ENCODE measurements around the gene NEK6.

Gene NEK6

DNA sequence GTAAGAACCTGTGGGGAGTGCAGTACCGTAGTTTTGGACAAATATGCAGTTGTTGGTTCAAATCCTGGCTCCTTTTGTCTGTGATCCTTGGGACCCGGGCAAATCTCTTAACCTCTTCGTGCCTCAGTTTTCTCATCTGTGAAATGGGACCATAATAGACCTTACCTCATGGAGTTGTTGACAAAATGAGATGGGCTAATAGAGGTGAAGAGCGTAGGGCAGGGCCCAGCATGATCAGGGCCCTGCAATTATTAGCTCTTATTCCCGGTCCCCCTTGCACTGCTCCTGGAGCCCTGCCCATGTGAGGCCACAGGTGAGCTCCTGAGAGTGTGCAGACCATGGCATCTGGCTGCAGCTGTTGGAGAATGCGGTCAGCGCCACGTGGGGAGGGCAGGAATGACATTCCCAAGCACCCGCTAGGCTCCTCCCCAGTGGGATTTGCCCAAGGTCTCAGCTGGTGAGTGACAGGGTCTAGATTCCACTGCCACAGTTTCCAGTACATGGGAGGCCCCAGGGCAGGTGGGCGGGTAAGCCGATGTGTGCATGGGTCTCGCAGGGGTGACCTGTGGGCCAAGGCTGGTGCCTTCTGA, 41.0 kb downstream of the NEK6 start:
- no peak for DNase-seq

DNA sequence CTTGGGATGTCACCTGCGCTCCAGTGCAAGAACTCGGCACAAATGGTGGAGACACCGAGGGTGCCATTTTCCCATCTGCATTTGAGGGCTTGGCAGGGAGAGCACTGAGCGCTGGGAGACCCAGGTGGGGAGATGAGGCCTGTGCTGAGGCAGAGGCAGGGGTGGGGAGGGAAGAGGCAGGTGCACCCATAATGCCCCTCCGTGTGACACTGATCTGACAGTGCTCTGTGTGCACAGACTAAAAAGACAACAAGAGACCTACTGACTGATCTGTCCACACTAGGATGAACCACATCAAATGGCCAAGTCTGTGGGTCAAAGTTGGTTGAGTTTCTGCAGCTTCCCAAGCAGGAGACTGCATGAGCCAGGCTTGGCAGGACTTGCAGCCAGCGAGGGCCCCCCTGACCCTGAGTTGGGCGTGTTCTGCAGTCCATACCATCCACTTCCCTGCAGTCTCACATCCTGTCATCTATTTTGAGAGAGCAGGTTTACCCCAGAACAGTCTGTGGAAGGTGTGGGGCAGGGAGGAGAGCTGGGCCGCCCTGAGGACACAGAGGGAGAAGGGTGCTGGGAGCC, 41.9 kb downstream of the NEK6 start:
- DNase-seq: no peak

DNA sequence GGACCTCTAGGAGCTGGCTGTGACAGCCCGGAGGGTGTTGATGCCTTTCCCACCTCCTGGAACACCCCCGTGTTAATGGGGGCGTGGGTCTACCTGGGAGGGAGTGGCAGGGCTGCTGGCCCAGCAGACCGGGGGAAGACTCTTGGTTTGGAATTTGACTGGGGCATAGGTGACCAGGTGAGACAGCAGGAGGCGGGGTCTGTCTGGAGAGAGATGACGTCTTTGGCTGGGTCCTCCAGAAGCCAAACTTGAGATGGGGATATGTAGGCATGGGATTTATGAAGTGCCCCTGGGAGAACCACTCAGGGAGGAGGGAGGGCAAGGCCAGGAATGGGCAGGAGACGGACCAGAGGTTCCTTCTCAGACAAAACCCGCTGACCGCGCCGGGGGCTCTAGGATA, 42.6 kb downstream of the NEK6 start:
- DNase-seq: no peak

DNA sequence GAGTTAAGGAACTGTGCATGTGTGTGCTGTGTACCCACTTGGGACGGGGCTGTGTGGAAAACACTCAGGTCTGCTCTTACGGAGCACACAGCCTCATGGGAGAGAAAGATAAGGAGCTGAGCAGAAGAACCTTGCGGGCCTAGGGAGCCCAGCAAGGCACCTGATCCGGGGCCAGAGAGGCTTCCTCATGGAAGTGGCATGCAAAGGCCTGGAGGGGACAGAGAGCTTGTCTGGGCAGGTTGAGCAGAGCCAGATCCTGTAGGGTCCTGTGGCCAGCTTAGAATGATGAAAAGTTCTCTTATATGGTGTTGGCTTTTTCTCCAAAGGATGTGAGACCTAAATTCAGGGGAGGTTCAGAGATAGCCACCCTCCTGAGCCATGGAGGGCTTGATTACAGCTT, 45.2 kb downstream of the NEK6 start:
- no peak for DNase-seq

DNA sequence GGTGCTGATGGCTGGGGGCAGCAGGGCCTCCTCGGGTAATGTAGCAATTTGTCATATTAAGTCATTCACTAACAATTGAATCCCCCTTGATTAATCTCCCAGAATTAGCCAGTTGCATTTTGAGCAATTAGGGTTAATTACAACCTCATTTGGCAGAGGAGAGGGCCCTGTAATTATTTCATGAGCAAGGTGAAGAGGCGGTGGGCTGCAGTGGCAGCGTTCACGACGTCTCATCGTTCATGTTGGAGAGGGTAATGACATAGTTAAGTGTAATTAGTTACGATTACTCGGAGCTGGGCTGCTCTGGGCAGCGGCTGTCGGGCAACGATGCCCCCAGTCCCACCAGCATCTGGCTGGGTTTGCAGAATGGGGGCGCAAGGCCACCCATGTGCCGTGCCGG, 46.0 kb downstream of the NEK6 start:
- no peak for DNase-seq

DNA sequence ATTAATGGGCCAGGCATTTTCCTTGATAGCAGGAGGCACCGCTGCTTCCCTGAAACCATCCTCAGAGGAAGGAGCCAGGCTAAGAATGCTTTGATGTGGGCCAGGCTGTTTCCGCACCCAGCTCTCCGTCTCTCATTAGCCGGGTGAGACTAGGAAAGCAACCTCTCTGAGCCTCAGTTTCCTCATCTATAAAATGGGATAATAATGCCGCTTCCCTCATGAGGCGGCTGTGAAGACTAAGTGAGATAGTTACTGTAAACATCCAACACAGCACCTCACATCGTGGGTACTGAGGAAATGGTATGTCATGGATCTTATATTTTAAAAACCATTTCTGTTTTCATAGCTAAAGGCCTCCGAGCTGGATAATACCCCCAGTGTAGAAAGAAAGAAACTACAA, 46.5 kb downstream of the NEK6 start:
- no peak for DNase-seq

DNA sequence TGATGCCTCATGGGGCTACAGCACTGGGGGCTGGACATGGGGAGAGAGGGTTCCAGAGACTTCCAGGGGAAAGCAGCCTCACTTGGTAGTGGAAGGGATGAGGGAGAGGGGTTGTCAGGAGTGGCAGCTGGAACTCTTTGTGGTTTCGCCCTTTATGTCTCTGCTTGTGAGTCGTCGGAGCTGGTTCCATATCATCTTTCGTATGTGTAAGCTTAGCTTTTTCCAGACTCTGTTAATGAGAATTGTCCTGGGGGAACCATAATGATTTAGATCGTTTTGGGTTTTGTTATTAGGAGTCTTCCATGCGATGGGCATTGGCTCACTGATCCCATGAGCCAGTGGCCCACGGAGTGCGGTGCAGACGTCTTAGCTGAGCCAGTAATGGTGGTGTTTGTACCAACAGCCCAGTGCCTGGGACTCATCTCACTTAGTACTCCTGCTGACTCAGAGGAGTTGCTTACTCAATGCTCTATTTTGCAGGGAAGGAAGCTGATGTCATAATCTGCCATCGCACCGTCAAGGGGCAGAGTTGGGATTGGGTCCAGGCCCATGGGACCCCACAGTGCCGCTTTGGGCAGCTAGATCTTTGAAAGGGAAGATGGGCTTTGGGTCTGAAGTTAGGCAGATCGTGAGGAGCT, 48.5 kb downstream of the NEK6 start:
- DNase-seq: no peak

DNA sequence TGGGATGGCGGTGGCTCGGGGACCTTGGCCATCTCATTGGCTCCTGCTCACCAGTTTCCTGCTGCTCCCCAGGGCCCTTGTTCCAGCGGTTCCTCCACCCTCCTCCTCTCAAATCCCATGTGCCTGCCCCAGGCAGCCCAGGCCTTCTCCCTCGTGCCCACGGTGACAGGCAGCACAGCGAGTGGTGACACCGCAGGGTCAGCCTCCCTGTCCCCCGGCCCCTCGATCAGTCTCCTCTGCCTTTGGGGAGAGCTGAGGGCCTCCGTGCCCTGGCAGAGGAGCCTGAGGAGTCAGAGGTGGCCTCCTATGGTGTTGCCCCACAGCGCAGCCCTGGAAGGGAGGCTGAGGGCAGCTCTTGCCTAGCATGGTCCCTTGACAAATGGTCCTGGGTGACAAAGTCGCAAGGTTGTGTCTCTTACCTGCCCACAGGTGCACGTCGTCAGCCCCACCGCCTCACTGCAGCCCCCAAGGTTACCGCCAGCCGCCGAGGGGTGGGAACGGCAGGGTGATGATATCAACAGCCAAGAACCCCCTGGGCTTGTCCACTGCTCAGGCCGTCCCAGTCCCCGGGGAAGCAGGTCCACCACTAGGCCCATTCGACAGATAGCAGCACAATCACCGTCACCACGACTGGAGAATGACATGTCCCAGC, 49.8 kb downstream of the NEK6 start:
- DNase-seq: no peak

DNA sequence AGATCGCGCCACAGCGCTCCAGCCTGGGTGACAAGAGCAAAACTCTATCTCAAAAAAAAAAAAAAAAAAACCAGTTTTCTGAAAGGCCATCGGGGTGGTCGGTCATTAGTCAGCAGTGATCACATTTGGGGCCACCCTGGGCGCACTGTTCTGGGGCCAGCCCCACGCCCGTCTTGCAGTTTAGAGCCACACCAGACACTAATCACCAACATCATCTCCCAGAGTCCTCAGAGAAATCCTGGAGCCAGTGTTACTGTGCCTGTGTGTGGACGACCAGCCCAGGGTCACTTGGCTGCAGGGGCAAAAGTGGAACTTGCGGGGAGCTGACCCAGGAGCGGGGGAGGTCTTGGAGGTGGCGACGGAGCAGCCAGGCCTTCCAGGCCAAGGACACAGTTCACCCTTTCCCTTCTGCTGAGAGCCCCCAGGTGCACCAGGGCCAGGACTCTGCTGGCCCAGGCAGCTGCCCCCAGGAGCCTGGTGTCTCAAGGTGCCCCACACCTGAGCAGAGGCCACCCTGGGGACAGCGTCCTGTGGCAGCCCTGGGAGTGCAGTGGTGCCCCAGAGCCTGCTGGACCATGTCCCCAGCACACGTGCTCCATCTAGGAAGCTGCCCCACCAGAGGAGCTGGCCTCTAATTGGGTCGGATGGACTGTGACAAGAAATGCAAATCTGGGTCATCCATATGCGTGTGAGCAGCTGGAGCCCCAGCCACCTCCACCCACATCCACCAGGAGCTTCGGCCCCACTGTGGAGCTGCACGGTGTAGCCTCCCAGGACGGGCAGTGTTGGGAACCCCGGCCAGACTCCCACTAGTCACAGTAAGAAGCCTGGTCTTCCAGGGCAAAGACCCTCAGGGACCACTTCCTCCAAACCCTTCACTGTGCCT, 51.1 kb downstream of the NEK6 start:
- DNase-seq: no peak

DNA sequence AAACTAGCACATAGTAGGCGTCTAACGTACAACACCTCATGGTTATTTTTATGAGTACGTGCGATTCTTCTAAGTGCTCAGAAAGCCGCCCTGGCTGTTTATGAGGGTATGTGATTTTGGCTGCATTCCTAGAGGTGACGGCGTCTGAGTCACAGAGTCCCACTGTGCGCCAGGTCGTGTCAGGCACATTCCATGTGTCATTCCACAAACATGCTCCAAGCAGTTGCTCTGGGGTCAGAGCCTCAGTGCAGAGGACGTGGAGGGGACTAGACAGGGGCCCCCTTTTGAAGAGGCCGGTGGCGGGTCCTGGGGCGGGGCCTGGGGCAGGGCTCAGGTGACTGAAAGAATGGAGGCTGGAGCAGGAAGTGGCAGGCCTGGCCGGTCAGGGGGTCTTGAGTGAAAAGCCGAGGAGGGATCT, 51.9 kb downstream of the NEK6 start:
- DNase-seq: no peak

DNA sequence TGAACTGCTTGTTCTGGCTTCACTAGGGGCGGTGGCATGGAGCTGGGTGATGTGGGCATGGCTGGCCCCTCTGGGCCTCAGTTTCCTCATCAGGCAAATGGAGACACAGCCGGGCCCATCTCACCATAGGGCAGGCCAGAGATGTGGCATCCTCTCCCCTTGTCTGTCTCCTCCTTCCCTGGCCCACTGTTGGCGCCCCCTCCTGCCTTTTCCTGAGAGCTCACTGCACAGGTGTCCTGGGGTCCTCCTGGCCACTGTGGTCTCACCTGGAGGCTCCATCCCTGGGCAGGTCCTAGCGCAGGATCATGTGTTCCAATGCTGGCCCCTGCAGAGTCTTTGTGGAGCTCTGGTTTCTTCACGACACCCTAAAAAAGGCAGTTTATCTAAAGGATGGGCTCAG, 53.5 kb downstream of the NEK6 start:
- no peak for DNase-seq

DNA sequence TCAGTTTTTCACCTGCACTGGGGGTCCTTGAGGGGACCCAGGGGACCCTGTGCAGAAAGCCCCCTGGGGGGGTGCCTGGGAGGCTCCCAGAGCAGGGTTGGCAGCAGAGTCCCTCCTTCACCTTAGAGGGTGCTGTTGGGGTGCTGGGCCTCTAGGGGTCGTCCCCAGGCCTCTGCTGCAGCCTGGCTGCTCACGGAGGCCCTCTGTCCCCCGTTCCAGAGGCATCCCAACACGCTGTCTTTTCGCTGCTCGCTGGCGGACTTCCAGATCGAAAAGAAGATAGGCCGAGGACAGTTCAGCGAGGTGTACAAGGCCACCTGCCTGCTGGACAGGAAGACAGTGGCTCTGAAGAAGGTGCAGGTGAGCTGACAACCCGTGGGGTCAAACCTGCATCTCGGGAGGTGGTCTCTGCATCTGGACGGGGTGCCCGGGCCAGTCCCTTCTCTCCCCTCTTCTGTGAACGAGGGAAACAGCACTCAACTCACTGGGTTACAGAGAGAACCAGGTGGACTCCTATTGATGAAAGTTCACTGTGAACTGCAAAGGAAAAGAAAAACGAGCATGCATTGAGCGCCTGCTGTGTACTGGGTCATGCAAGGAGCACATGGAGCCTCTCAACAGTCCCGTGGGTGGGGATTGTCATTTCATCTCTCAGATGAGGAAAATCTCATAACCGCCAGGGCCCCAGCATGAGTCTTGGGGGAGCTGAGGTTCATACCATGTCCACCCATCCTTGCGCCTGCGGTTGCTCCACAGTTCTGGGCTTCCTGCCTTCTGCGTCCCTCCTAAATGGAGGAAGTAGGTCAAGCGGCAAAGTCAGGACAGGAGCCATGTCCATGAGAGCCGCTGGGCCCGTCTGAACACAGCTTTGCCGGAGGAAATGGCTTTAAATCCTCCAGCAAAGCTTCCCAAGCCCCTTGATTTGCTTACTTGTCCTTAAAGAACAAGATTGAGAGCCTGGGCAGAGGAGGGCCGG, 54.8 kb downstream of the NEK6 start:
- DNase-seq: no peak

DNA sequence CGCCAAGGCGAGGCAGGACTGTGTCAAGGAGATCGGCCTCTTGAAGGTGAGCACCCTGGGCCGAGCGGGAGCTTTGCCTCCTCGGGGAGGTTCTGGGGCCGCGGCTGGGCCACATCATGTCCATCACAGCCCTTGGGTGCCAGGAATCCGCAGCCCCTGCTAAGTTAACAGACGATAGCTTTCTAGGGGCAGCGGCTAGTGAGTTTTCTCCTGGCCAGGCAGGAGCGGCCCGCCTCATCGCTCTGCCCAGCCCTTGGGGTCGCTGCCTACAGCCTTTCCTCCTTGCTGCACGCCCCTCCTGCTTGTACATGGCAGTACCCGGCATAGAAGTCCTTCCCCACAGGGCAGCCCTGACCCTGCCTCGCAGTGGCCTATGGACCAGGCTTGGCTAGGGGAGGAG, 56.2 kb downstream of the NEK6 start:
- no peak for DNase-seq

DNA sequence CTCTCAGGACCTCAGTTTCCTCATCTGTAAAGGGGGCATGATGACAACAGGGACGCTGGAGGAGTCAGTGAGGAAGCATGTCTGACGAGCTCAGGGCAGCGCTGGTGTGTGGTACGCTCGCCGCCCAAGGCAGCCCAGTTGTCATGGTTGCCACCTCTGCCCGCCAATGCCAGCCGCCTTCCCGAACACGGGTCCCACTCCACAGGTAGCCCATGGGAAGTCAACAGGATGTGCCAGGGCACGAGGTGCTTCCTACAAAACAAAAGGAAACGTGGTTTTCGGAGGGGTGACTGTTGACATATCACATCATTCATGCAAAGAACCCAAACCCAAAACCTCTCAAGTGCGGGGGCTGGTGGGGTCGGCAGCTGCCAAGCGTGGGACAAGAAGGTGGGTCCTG, 58.1 kb downstream of the NEK6 start:
- DNase-seq: no peak

DNA sequence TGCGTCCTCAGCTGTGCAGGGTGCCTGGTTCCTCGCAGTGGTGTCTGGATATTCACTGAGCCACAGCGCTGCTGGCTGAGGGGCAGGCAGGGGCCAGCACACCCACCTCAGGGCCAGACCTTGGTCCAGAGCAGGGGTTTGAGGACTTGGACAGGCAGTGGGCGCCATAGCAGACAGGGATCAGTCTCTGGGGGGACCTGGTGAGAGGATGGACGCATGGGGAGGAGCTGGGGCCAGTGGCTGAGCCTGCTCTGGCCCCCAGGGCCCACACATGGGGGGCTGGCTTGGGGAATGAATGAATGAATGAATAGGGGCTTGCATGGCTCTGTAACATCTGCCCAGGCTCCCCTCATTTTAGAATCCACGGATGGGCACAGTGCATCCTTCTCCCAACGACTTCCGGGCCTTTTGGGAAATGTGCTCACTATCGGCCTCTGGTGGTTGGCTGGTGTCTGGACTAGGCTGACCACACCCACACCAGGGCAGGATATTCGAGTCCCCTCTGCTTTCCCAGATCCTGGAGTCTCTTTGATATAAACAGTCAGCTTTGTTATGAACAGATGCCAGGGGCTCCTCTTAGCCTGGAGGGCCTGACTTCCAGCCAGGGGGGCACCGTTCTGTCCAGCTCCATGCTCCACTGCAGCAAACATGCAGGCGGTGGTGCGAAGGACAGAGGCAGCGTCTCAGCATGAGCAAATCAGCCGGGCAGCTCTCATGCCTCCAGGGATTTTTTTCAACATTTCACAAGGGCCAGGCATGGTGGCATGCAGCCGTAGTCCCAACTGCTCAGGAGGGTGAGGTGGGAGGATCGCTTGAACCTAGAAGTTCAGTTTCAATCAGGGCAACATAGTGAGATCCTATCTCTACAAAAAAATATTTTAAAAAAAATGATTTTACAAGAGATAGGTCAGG, 62.6 kb downstream of the NEK6 start:
- DNase-seq: peak; percentile 21

DNA sequence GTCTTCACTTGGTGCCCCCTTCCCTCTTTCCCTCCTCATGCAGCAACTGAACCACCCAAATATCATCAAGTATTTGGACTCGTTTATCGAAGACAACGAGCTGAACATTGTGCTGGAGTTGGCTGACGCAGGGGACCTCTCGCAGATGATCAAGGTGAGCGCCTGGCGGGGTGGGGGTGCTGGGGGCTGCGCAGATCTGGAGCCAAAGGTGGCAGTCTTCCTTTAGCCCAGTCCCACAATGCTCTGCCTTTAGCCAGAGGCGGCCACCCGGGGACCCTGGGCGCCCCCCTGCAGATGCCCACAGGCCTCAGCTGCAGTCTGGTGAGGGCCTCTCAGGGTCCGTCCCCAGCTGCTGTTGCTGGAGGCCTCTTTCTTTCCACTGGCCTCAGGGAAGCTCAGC, 63.7 kb downstream of the NEK6 start:
- no peak for DNase-seq

DNA sequence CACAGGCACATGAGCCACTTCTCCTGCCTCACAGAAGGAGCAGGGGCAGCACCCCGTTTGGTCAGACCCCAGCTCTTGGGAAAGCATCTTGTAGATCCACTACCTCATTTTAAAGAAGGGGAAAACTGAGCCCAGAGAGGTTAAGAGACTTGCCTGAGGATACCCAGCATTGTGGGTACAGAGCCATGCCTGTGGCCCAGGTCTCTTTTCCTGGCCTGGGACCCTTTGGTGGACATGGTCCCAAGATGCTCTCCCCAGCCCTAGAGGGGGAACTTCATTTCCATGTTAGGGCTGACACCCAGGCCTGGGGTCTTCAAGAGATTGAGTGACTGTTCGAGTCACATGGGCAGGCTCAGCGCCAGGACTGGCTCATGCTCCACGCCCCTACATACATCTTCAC, 64.2 kb downstream of the NEK6 start:
- DNase-seq: no peak

DNA sequence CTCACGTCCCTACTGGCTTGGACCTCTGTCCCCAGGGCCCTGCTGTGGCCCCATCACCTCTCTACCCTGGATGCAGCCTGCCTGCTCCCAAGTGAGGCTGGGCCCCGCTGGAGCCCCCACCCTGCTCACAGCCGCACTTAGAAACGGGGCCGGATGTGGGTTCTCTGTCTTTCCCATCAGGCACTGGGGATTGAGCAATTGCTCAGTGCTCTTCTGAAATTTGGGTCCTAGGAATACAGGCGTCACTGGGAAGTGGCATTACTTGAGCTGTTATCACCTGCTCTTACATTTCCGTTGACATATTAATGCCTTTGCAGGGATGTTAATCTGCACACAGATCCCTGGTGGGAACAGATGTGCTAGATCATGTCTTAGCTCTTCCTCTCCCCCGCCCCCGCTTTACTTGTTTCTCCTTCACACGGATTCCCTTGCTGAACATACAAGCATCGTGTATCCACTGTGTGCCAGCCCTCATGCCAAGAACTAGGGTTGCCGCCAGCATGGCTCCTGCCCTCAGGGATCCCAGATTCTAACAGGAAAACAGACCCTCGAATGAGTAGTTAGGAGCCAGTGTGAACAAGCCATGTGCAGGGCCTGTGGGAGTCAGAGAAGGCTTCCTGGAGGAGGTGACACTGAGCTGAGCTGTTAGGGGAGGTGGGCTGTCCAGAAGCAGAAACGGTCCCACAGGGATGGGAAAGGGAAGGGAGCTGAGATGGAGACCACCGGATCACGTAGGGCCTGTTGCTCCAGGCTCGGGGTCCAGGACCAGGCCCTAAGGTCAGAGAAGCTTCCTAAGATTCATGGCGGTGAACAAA, 65.1 kb downstream of the NEK6 start:
- no peak for DNase-seq

DNA sequence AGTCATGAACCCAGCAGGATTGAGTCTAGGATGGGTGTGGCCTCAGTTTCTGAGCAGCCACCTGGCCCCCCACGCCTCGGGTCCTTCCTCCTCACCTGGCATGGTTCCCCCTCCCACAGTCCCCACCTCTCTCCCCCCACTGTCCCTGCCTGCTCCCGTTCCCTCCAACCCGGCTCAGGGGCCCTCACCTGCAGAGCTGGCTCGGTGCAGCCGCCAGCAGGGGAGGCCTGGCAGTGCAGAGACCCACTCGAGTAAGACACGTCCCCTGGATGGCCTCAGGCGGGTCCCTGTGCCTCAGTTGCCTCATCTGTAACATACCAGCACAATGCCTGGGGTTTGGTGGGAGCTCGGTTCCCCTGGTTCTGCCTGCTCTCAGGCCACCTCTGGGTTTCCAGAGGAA, 66.2 kb downstream of the NEK6 start:
- no peak for DNase-seq

DNA sequence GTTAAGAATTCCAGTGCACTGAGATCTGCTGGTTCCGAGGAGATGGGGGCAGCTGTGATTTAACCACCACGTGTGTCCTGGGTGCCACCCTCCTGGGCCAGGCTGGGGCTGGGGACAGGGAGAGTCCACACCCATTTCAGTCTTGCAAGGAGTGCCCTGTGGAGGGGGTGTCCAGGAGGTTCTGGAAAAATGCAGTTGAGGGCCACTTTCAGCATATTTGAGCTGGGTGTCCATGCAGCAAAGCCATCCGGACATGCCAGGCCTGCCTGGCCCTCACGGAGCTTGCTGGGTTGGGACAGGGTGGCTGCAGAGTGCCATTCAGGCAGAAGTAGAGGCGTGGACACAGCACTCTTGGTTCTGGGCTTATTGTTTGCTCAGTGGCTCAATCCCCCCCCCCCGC, 68.1 kb downstream of the NEK6 start:
- no peak for DNase-seq
